Transverse colon (tissue), 4 donors: ENCODE measurements around the gene FKBP5.

Source experiments
- EP300 ChIP-seq: sonication (generic); formaldehyde crosslinking; IDR thresholded peaks from one replicate; pipeline ENCODE4 v1.6.1; 2017; ENCODE audit warnings: antibody characterized with exemption, low read depth
- POLR2A ChIP-seq: fragments of 450-650 bp; IDR thresholded peaks from one replicate; pipeline ENCODE4 v1.6.1; 2016; ENCODE audit warnings: antibody characterized with exemption, mild to moderate bottlenecking, moderate library complexity
- POLR2AphosphoS5 ChIP-seq, 3 donors: sonication (generic); formaldehyde crosslinking; IDR thresholded peaks; one replicate each; pipeline ENCODE4 v1.6.1; 2016; ENCODE audit warnings: antibody characterized with exemption in 3 of 3
- TF ChIP-seq, protein P1 (sequence below), 5 experiments: fragments of 200-600 bp in 3 of 5; fragments of 450-650 bp in 2 of 5; sonication (generic) in 3 of 5; IDR thresholded peaks; 1 replicate in 2 of 5; 2 replicates in 3 of 5; pipeline ENCODE4 v1.5.1; 2016 to 2017; ENCODE audit warnings: antibody characterized with exemption in 5 of 5, inconsistent platforms in 3 of 5, mild to moderate bottlenecking in 2 of 5, moderate library complexity in 1 of 5

GRCh38 chr6:35719404-35719829, 30.7 kb upstream of the FKBP5 start:
- no peak for TF ChIP-seq POLR2A
- TF ChIP-seq, protein P1, sequence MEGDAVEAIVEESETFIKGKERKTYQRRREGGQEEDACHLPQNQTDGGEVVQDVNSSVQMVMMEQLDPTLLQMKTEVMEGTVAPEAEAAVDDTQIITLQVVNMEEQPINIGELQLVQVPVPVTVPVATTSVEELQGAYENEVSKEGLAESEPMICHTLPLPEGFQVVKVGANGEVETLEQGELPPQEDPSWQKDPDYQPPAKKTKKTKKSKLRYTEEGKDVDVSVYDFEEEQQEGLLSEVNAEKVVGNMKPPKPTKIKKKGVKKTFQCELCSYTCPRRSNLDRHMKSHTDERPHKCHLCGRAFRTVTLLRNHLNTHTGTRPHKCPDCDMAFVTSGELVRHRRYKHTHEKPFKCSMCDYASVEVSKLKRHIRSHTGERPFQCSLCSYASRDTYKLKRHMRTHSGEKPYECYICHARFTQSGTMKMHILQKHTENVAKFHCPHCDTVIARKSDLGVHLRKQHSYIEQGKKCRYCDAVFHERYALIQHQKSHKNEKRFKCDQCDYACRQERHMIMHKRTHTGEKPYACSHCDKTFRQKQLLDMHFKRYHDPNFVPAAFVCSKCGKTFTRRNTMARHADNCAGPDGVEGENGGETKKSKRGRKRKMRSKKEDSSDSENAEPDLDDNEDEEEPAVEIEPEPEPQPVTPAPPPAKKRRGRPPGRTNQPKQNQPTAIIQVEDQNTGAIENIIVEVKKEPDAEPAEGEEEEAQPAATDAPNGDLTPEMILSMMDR (IDR thresholded peaks at IDR 0.05): no peak
- no peak for TF ChIP-seq POLR2AphosphoS5 (IDR thresholded peaks at IDR 0.05)
- no peak for TF ChIP-seq EP300
